ENCODE measurements around the gene RXFP3.

GRCh38 chr5:33975852-33976251, 39.7 kb downstream of the RXFP3 start:
- no peak for TF ChIP-seq CTCF (IDR thresholded peaks at IDR 0.05 in 8 of 11, conservative IDR thresholded peaks at IDR 0.05 in 3 of 11)
- TF ChIP-seq POLR2A (IDR thresholded peaks at IDR 0.05), result no peak
